ENCODE measurements around the gene SIRT5. TPM values are rescaled to one million over a fixed set of nuclear protein-coding genes. Genes with fewer than 3 reads are reported as not detected.

The SIRT5 gene
- polyA plus RNA-seq, 4 donors: 10.9 to 25.7 (median 21.7) TPM

GRCh38 chr6:13629459-13630116, 55.2 kb downstream of the SIRT5 start:
- DNase-seq (ENCODE audit: low read depth in 4 of 4, low spot score in 3 of 4): no peak

- DNase-seq (ENCODE audit: low read depth in 4 of 4, low spot score in 3 of 4): no peak
Measured at GRCh38 chr6:13630499-13630898, 56.1 kb downstream of the SIRT5 start.

- DNase-seq (ENCODE audit: low read depth in 4 of 4, low spot score in 3 of 4): no peak
Measured at GRCh38 chr6:13633343-13633742, 58.9 kb downstream of the SIRT5 start.

DNA sequence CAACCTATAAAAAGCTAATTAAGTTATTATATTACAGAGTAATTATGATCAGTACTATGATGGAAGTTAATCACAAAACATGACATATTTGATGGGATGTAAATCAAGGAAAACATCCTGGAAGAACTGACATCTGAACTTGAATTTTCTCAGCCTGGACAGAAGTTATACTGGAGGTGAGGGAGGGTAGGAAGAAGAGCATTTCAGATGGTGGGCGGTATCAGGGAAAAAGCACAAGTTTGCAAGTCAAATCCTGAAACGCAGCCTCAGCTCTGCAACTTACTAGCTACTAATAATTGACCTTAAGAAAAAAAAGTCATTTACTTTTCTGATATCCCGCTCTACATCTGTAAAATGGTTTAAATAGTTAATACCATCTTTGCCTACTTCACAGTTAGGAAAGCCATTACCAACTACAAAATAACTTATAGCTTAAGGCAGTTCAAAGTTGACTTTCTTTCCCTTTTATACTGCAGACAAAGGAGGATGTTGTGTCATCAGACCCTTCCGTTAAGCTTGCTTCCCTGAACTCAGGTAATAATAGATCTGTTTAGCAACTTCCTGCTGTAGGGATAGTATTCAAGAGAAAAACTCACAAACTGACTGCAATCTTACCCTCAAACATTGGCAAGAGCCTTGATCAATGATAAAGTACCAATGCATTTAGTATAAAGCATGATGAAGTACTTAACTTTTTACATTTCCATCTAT, 61.7 kb downstream of the SIRT5 start:
- no peak for DNase-seq (ENCODE audit: low read depth in 4 of 4, low spot score in 3 of 4)

- DNase-seq (ENCODE audit: low read depth in 4 of 4, low spot score in 3 of 4): no peak
Measured at GRCh38 chr6:13638014-13638413, 63.6 kb downstream of the SIRT5 start.

GRCh38 chr6:13638626-13639025, 64.2 kb downstream of the SIRT5 start:
- DNase-seq (ENCODE audit: low read depth in 4 of 4, low spot score in 3 of 4): no peak

GRCh38 chr6:13641315-13641714, 66.9 kb downstream of the SIRT5 start:
- DNase-seq (ENCODE audit: low read depth in 4 of 4, low spot score in 3 of 4): no peak

GRCh38 chr6:13643125-13643524, 68.7 kb downstream of the SIRT5 start:
- DNase-seq (ENCODE audit: low read depth in 4 of 4, low spot score in 3 of 4): no peak

GRCh38 chr6:13648850-13649249, 74.4 kb downstream of the SIRT5 start:
- no peak for DNase-seq (ENCODE audit: low read depth in 4 of 4, low spot score in 3 of 4)

DNA sequence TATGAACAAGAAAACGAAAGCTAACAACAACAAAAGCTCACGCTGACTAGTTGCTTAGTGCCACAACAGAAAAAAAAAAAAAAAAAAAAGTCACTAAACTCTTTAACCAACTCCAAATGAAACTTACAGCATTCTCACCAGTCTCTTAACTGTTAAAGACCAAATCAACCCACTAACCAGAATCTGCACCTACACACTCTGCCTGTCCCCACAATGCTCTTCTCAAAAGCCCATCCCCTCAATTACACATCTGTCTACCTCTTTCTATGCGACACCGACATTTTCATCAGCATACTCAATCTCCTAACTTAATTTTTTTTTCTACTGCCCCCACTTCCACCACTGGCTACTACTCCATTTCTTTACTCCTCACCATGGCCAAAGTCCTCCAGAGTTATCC, 75.0 kb downstream of the SIRT5 start:
- no peak for DNase-seq (ENCODE audit: low read depth in 4 of 4, low spot score in 3 of 4)

- no peak for DNase-seq (ENCODE audit: low read depth in 4 of 4, low spot score in 3 of 4)
Measured at GRCh38 chr6:13653296-13653695, 78.9 kb downstream of the SIRT5 start.

DNA sequence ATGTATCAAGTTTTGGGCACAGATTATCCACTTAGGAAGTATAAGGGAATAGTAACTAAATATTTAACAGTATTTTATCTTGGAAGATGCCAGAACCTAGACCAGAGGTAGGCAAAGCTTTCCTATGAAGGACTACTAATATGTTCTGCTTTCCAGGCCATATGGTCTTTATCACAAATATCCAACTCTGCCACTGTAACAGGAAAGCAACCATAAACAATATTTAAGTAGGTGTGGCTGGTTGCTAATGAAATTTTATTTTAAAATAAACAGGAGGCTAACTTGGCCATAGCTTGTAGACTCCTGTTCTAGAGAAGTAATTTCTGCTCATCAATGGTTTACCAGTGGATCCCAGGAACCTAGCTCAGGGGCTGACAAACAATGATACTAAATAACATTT, 80.1 kb downstream of the SIRT5 start:
- peak in 1 of 4 donors; percentile 5 for DNase-seq (ENCODE audit: low read depth in 4 of 4, low spot score in 3 of 4)

GRCh38 chr6:13655700-13656099, 81.3 kb downstream of the SIRT5 start:
- DNase-seq (ENCODE audit: low read depth in 4 of 4, low spot score in 3 of 4): no peak

DNA sequence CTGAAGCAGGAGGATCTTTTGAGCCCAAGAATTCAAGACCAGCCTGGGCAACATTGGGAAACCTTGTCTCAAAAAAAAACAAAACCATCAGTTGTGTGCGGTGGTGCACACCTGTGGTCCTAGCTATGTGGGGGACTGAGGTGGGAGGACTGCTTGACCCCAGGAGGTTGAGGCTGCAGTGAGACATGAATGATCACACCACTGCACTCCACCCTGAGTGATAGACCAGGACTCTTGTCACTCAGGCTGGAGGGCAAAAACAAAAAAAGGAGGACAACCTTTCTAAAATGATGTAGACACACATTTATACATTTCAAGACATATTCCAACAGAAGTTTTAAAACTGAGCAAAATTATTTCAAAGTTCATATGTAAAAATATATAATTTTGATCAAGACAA, 85.9 kb downstream of the SIRT5 start:
- DNase-seq (ENCODE audit: low read depth in 4 of 4, low spot score in 3 of 4): no peak

DNA sequence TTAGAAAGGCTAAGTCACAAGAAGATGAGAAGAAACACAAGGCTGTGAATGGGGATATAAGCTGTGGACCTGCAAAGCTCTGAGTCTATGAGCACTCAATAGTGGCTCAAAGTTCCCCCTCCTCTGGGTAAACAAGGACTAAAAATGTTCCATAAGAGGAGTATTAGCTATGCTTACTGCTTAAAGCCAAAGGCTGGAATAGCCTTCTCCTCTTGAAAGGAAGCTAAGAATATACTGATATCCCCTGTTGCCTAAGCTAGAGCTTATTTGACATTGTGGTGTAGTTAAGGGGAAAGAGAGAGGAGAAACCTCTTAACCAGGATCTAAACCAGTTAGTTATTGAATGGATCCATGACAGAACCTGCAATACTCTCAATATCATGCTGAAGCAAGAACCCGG, 86.5 kb downstream of the SIRT5 start:
- DNase-seq (ENCODE audit: low read depth in 4 of 4, low spot score in 3 of 4): no peak

GRCh38 chr6:13661647-13662046, 87.2 kb downstream of the SIRT5 start:
- no peak for DNase-seq (ENCODE audit: low read depth in 4 of 4, low spot score in 3 of 4)

- DNase-seq (ENCODE audit: low read depth in 4 of 4, low spot score in 3 of 4): no peak
Measured at GRCh38 chr6:13662651-13663334, 88.4 kb downstream of the SIRT5 start.

- DNase-seq (ENCODE audit: low read depth in 4 of 4, low spot score in 3 of 4): no peak
Measured at GRCh38 chr6:13663986-13664385, 89.6 kb downstream of the SIRT5 start.
